ENCODE results near the gene CARNS1.

DNA sequence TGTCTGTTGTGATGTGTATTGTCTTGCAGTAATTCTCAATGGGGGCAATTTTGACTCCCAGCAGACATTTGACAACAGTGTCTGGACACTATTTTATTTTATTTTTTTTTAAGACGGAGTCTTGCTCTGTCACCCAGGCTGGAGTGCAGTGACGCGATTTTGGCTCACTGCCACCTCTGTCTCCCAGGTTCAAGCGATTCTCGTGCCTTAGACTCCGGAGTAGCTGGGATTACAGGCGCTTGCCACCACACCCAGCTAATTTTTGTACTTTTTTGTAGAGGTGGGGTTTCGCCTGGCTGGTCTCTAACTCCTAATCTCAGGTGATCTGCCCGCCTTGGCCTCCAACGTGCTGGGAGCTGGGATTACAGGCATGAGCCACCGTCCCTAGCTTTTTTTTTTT is 14.2 kb downstream of the CARNS1 start:
- TF ChIP-seq ZNF274 (IDR thresholded peaks at IDR 0.05; ENCODE audit: low read depth, low read length) (no peak), YY1 (IDR thresholded peaks at IDR 0.05; ENCODE audit: insufficient read depth, insufficient read length) (no peak)
